Nucleus accumbens (tissue), 56 donors: Measurements from ENCODE around the gene ARMC6.
"Not testable (repeated sequence)": the region's sequence is repeated elsewhere in the genome, so short reads cannot be mapped to it uniquely, and the experiment has no call there.

Experiments used
- DNase-seq, 56 donors: peaks; one replicate each; lab custom pipeline; 2025; lab: John Stamatoyannopoulos, UW

The ARMC6 gene

DNA sequence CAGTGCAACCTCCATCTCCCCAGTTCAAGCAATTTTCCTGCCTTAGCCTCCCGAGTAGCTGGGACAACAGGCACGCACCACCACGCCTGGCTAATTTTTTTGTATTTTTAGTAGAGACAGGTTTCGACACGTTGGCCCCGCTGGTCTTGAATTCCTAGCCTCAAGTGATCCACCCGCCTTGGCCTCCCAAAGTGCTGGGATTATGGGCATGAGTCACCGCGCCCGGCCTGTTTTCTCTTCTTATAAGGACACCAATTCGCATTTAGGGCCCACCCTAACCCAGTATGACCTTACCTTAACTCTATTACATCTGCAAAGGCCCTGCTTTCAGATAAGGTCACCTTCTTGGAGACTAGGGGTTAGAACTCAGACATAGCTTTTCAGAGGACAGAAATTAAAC lies 69.8 kb downstream of the ARMC6 start:
- DNase-seq, result no peak

DNA sequence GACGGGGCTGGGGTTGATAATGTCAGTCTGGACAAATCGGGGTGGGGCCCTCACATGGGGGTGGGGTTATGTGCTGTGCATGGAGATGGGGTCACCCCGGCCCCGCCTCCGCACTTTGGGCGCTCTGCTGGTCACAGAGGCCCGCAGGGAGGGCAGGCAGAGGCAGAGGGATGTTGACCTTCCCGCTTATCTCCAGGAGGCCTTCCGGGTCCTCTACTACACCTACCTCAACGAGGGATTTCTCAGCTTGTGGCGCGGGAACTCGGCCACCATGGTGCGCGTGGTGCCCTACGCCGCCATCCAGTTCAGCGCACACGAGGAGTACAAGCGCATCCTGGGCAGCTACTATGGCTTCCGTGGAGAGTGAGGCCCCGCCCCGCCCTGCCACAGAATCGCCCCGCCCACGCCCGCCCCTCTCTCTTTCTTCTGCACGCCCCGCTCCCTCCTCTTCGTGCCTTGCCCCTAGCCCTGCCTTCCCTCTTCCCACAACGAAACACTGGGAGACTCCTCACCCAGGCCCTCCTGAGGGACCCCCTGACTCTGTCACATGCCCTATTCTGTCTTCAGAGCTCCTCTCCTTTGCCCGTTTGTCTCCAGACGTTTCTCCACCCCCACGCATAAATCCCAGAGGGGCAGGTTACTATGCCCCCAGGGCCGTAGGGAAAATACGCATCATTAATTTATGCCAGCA lies 72.1 kb downstream of the ARMC6 start:
- DNase-seq, result peak in 28 of 56 donors; percentile 8 to 74 (median 26)

DNA sequence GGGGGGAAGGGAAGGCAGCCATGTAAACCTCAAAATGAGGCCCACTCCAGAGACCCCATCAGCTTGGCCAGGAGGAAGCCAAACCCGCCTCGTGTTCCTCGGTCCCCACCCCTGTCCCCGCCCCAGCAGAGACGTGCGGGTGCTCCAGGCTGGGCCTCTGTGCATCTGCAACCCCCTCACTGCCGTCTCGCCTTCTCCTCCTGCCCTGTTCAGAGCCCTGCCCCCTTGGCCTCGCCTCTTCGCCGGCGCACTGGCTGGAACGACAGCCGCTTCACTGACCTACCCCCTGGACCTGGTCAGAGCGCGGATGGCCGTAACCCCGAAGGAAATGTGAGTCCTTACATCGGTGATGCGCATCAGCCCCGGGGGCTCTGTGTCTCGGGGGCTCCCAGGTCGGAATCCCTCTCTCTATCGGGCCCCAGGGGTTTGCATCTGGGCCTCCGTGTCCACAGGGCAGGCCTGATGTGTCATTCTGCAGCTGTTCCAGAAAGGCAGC lies 72.7 kb downstream of the ARMC6 start:
- peak in 9 of 56 donors; percentile 16 to 49 (median 32) for DNase-seq

DNA sequence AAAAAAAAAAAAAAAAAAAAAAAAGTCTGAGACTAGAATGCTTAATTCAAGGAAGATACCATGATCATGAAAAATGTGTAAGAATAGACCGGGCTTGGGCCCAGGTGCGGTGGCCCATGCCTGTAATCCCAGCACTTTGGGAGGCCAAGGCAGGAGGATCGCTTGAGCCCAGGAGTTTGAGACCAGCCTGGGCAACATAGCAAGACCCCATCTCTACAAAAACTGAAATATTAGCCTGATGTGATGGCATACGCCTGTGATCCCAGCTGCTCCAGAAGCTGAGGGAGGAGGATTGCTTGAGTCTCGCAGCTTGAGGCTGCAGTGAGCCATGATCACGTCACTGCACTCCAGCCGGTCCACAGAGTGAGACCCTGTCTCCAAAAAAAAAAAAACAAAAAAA lies 73.5 kb downstream of the ARMC6 start:
- DNase-seq, result not testable (repeated sequence)

DNA sequence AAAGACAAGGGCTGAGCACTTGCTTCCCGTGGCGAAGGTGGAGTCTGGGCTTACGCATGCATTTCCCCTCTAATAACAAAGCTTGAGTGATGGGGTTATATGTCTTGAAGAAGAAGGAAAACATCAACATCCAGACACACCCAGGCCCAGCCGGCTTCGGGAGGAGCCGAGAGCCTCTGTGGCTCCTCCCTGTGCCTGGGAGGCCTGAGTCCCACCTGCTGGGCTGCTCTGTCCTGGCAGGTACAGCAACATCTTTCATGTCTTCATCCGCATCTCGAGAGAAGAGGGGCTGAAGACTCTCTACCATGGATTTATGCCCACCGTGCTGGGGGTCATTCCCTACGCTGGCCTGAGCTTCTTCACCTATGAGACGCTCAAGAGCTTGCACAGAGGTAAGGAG lies 74.3 kb downstream of the ARMC6 start:
- DNase-seq, result no peak
